Measurements from ENCODE around the gene WASHC4.
"Not testable (repeated sequence)": the region's sequence is repeated elsewhere in the genome, so short reads cannot be mapped to it uniquely, and the experiment has no call there.

Gene WASHC4

GRCh38 chr12:105091476-105092206, 15.9 kb upstream of the WASHC4 start:
- DNase-seq: no peak

- DNase-seq: no peak
Observed at GRCh38 chr12:105092336-105092735, 15.2 kb upstream of the WASHC4 start.

GRCh38 chr12:105095338-105095737, 12.2 kb upstream of the WASHC4 start:
- not testable (repeated sequence) for DNase-seq

GRCh38 chr12:105099356-105099755, 8.2 kb upstream of the WASHC4 start:
- no peak for DNase-seq

- DNase-seq: no peak
Observed at GRCh38 chr12:105100207-105100985, 7.1 kb upstream of the WASHC4 start.

GRCh38 chr12:105100998-105101397, 6.5 kb upstream of the WASHC4 start:
- DNase-seq: no peak

GRCh38 chr12:105102673-105103072, 4.9 kb upstream of the WASHC4 start:
- no peak for DNase-seq

GRCh38 chr12:105104762-105105161, 2.8 kb upstream of the WASHC4 start:
- no peak for DNase-seq

- no peak for DNase-seq
Observed at GRCh38 chr12:105106621-105107020, 910 bp upstream of the WASHC4 start.

- no peak for DNase-seq
Observed at GRCh38 chr12:105107171-105107493, 399 bp upstream of the WASHC4 start.

GRCh38 chr12:105109465-105110212, 2.1 kb downstream of the WASHC4 start:
- no peak for DNase-seq

- DNase-seq: no peak
Observed at GRCh38 chr12:105110851-105111250, 3.3 kb downstream of the WASHC4 start.

- DNase-seq: no peak
Observed at GRCh38 chr12:105113094-105113493, 5.6 kb downstream of the WASHC4 start.

- DNase-seq: no peak
Observed at GRCh38 chr12:105116969-105117368, 9.4 kb downstream of the WASHC4 start.

GRCh38 chr12:105120551-105120950, 13.0 kb downstream of the WASHC4 start:
- DNase-seq: no peak

- no peak for DNase-seq
Observed at GRCh38 chr12:105138248-105138647, 30.7 kb downstream of the WASHC4 start.

- DNase-seq: no peak
Observed at GRCh38 chr12:105141320-105141922, 33.9 kb downstream of the WASHC4 start.

- DNase-seq: no peak
Observed at GRCh38 chr12:105142259-105142658, 34.7 kb downstream of the WASHC4 start.

GRCh38 chr12:105156260-105156659, 48.7 kb downstream of the WASHC4 start:
- DNase-seq: no peak

GRCh38 chr12:105157606-105158005, 50.1 kb downstream of the WASHC4 start:
- no peak for DNase-seq

- no peak for DNase-seq
Observed at GRCh38 chr12:105158876-105159275, 51.3 kb downstream of the WASHC4 start.

- no peak for DNase-seq
Observed at GRCh38 chr12:105162174-105162573, 54.6 kb downstream of the WASHC4 start.

- no peak for DNase-seq
Observed at GRCh38 chr12:105164068-105164467, 56.5 kb downstream of the WASHC4 start.

Measured in NCI-H1417 treated with DMSO at 0.1 percent for 48 hours (cell line).